ENCODE measurements around the gene ROR1.

GRCh38 chr1:64080941-64081562, 307.2 kb downstream of the ROR1 start:
- TF ChIP-seq POLR2AphosphoS5 (IDR thresholded peaks at IDR 0.05; ENCODE audit: insufficient read depth, low read depth, low read length) (no peak), POLR2A (IDR thresholded peaks at IDR 0.05; ENCODE audit: low read depth, low read length) (no peak), CTCF (IDR thresholded peaks at IDR 0.05; ENCODE audit: extremely low read depth in 1 of 2, insufficient read depth in 1 of 2, low read depth in 1 of 2, low read length in 2 of 2) (no peak), EZH2 (IDR thresholded peaks at IDR 0.05; ENCODE audit: borderline replicate concordance, low read depth, low read length, severe bottlenecking) (no peak), JUN (IDR thresholded peaks at IDR 0.05; ENCODE audit: borderline replicate concordance, insufficient read depth, insufficient read length, low read depth) (no peak), FOS (IDR thresholded peaks at IDR 0.05; ENCODE audit: borderline replicate concordance, insufficient read depth, low read length) (no peak), MYC (IDR thresholded peaks at IDR 0.05; ENCODE audit: low read depth, low read length) (no peak), GATA2 (IDR thresholded peaks at IDR 0.05; ENCODE audit: insufficient read depth, insufficient read length, low read depth, low read length) (no peak)

Data from endothelial cell of umbilical vein (primary cell).